NCI-H1417 (cell line): ENCODE measurements around the gene MYB.
A peak's percentile ranks its signal among the peaks of the same experiment; 100 is the strongest.
"Not testable (repeated sequence)": the region's sequence is repeated elsewhere in the genome, so short reads cannot be mapped to it uniquely, and the experiment has no call there.

Source experiments
- DNase-seq, 3 experiments: peaks; one replicate each; lab custom pipeline; 2025; lab: John Stamatoyannopoulos, UW

MYB gene

GRCh38 chr6:135180542-135181332 lies at the start of gene MYB:
MYB (plus strand) TSS chr6:135181308; CDS start chr6:135181514, 206 bp downstream.
- peak; percentile 82 to 93 (median 92) for DNase-seq

DNA sequence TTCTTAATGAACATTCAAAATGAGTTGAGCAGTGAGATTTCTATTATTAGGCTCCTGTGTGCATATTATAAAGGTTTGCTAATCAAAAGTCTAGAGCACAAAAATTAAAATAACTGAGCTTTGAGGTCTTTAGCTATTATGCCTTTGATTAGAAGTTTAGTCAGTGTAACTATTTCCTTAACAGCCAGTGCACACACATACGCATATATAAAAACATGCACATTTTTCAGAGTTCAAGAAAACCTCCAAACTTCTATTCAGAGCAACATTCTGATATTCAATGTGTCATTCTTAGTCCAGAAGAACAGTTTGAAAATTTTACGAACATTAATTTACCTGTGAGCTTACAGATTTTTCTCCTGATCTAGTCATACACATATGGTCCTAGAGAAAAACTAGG lies 48.3 kb upstream of the MYB start:
- DNase-seq: no peak

DNA sequence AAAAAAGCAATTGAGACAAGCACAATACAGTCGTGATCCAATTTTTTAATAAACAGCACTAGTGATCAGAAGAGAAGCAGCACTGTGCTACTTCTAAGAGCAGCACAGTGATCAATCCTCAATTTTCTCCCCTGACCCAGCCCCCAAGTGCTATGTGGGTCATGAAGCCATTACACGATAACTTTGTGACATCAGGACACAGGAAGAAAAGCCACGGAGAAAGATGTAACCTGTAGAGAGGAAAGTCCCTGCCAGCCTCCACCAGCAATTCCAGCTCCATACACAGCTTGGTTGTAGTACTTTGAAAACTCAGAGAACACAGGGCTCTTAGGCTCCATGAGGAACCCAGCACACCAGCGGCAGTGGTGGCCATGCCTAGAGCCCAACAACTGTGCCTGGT lies 45.3 kb upstream of the MYB start:
- DNase-seq: no peak

DNA sequence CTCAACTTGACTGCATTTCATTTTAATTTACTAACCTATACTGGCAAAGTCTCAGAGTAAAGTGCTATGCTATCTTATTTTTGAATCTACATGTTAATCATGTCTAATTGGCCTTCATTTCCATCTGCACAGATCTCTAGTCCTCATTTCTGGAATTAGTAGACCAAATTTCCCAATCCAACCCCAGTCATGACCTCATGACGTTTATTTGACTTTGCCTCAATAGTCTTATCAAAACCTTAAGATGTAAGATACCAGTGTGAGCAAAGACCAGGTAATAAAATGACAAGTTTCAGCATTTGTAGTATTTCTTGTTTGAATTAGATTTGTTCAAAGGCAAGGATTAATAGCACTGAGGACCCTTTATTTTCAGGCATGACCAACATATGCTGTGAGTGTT lies 43.3 kb upstream of the MYB start:
- no peak for DNase-seq

DNA sequence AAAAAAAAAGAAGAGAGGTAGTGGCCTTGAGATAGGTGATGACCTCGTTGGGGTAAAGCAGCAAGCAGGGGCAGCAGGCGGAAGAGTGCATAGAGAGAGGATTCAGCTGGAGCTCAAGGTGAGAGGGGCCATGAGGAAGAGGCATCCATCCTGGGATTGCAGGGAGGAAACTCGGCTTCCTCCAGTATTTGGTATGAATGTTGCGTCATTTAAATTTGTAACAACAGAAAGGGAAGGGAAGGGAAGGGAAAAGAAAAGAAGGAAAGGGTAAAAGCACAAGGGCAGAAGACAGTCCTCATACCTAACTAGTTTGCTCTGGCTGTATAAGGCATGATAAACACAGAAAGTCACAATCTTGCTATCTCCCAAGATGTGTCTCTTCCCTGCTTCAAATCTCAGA lies 39.9 kb upstream of the MYB start:
- no peak for DNase-seq

DNA sequence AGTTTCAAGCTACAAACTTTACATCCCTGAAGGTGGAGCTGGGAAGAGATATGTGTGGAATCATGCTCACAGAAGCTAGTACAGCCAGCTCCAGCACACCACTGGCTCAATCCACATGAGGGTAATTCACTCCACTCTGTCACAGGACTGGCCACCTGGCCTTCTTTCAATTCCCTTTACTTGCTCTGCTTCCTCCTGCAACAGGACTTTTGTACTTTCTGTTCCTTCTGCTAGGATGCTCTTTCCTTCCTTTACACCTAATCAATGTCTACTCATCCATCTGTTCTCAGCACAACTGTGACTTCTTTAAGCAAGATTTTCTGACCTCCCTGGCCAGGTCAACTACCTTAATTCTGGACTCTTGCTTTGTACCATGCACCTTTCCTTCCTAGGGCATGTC lies 39.4 kb upstream of the MYB start:
- DNase-seq: no peak

GRCh38 chr6:135142232-135142631 lies 38.9 kb upstream of the MYB start:
- DNase-seq: not testable (repeated sequence)

GRCh38 chr6:135144673-135145062 lies 36.4 kb upstream of the MYB start:
- no peak for DNase-seq

DNA sequence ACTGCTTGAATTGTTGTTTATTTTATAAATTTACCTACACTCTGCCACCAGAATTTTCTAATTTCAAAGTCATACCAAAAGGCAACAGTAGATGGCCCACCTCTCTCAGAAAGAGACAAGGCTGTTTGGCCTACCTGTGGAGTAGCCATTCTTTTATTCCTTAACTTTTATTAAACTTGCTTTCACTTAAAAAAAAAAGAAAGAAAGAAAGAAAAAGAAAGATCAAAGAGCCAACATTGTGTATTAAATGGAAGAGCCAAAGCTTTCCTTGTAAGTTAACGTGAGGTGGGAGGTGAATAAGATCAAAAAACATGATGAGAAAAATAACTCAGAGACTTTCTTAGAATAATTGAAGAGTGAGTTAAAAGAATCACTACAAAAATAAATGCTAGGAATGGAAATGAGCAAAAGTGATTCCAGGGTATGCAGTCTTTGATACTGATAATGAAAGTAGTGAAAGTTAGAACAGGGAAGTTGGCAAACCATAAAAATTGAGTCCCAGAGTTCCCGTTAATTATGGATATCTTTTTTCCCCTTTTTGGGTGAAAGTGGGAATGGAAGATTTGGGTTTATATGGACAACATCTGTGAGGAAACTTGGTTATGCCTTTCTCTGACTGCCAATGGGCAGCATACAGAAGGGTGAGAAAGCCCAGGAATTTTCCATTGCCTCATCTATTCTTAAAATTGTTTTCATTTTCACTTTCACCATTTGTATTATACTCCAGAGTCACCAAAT lies 35.9 kb upstream of the MYB start:
- DNase-seq: peak; percentile 16 to 71 (median 24)

- DNase-seq: peak; percentile 21 to 51 (median 38)
Observed at GRCh38 chr6:135146162-135146934, 34.8 kb upstream of the MYB start.

- no peak for DNase-seq
Observed at GRCh38 chr6:135147637-135148592, 33.2 kb upstream of the MYB start.

- no peak for DNase-seq
Observed at GRCh38 chr6:135148889-135149288, 32.2 kb upstream of the MYB start.

GRCh38 chr6:135149376-135149775 lies 31.7 kb upstream of the MYB start:
- DNase-seq: no peak

- not testable (repeated sequence) for DNase-seq
Observed at GRCh38 chr6:135150481-135150880, 30.6 kb upstream of the MYB start.

GRCh38 chr6:135154125-135154524 lies 27.0 kb upstream of the MYB start:
- not testable (repeated sequence) for DNase-seq

DNA sequence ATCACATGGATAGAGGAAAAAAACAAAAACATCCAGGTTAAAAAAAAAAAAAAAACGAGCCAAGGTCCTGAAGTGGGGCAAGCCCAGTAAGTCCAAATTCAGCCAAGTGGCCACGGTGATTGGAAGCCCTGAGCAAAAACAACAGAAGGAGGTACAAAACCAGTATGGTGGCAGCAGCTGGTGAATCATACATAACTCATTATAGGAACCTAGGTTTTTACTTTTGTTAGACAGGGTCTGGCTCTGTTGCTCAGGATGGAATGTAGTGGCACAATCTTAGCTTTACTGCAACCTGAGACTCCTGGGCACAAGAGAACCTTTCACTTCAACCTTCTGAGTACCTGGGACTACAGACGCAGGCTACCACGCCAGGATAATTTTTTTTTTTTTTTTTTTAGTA lies 22.7 kb upstream of the MYB start:
- DNase-seq: no peak

- no peak for DNase-seq
Observed at GRCh38 chr6:135159531-135159930, 21.6 kb upstream of the MYB start.

DNA sequence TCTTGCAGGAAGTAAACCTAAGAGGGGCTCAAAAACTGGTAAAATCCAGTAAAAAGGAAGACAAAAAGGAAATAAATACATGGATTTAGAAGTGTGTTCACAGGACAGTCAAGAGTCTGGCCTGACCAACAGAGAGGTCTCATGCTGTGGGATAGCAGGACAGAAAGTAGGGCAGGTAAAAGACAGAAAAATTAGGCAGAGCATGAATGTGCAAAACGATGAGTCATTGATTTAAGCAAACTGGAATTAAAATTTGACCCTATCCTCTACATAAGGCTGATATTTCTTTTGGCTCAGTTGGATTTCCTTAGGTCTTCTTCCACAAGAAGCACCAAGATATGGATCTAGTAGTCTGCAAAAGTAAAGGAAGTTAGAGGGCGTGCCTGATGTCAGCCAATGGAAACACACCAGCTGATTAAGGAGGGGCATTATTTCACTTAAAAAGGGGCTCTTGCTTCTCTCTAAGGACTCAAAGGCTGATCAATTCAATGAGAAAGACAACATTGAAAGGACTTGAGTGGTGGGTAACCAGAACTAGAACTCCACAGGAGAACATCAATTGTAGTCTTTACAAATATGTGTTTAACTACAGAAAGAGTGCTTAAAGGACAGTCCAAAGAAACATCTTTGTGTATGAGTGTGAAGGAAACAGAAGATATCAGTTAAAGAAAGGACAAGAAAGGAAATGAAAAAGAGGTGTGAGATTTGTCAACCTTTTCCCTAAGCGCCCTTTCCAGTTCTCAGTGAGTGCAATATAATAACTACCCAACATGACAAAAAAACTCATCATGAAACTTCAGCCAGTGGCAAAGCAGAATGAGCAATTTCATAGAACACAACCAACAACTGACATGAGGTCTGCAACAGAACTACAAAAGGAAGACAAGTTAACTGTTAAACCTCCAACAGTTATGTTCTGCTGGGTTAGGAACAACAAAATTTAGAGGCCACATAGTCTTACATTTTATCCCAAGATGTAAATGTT lies 19.4 kb upstream of the MYB start:
- peak in 2 of 3 experiments; percentile 23 to 73 for DNase-seq

DNA sequence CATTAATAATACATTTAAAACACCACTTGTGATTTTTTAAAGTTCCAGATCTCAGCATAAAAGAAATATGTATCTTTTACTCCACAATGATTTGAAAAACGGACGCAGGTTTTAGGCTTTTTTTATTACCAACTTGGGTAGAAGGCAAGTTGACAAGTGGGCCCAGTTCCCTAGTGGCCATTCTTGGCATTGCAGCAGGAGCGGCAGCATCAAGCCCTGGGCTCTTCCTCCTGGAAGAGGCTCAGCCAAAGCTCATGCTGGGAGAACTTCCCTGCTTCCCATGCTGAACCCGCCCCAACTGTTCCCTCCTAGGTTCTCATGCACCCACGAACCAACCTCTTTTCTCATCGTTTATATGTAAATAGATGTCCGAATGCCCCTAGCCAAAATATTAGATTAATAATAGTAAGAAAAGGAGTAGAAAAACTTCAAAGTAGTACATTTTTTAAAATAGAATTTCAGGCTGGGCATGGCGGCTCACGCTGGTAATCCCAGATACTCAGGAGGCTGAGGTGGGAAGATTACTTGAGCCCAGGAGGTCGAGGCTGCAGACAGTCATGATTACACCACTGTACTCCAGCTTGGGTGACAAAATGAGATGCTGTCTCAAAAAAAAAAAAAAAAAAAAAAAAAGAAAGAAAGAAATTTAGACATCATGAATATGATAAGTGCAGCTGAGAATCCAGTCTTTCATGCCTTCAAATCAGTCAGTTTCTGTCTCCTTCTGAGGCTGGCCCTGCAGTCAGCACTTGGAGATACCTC lies 18.2 kb upstream of the MYB start:
- peak; percentile 15 to 70 (median 33) for DNase-seq

DNA sequence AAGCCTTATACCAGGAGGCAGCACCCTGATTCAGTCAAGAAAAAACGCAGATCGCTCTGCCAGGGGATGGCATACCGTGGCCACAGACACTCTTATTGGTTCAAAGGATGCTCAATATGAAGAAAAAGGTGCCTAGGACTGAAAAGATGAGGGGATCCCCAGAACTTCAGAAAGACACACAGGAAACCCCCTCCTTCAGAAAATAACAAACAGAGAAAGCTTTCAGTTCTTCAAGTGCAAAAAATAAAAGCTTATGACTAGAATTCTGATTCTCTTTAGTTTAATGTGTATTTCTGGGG lies 17.7 kb upstream of the MYB start:
- DNase-seq: no peak
